NCI-H187 (cell line): ENCODE measurements around the gene ZMAT5.

Source experiments
- DNase-seq, 2 experiments: peaks; one replicate each; lab custom pipeline; 2025; lab: John Stamatoyannopoulos, UW

The ZMAT5 gene

GRCh38 chr22:29729161-29729560 lies 37.6 kb downstream of the ZMAT5 start:
- no peak for DNase-seq

GRCh38 chr22:29727131-29727523 lies 39.7 kb downstream of the ZMAT5 start:
- no peak for DNase-seq

- DNase-seq, result no peak
Observed at GRCh38 chr22:29726512-29727130, 40.2 kb downstream of the ZMAT5 start.

DNA sequence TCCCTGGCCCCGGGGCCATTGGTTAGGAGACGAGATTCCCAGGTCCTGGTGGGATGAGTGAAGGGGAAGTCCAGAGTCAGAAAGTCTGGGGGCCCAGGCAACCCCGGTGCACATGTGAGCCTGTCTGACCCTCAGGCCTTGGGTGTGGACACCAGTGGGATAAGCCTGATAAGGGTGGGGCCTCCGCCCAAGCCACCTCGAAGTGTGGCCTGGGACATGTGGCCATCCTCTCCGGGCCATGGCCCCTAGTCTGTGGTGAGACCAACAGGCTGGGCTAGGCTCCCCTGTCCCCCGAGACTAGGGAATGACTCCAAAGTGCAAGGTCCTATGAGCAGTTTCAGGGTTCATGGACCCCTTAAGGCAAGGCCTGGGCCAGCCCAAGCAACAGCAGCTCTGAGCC lies 40.7 kb downstream of the ZMAT5 start:
- no peak for DNase-seq

GRCh38 chr22:29724843-29725242 lies 42.0 kb downstream of the ZMAT5 start:
- DNase-seq, result no peak

DNA sequence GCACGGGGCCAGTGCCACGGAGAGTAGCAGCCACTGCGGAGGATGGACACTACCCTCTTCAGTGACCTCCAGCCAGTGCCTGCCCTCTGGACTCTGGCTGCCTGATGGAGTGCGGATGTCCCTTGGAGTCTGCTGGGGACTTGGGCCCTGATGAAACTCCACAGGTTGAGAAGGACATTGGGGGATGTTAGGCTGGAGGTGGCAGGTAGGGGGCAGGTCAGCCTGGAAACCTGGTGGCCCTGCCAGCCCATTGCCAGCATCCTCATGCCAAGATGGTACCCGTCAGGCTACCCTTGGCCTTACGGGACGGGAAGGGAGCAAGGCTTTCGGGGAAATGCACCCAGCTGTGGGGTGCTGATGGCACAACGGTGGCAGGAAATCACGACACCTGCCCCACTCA lies 43.0 kb downstream of the ZMAT5 start:
- no peak for DNase-seq

GRCh38 chr22:29722587-29722986 lies 44.2 kb downstream of the ZMAT5 start:
- no peak for DNase-seq

- no peak for DNase-seq
Observed at GRCh38 chr22:29722151-29722550, 44.7 kb downstream of the ZMAT5 start.

GRCh38 chr22:29720811-29721323 lies 45.9 kb downstream of the ZMAT5 start:
- no peak for DNase-seq

DNA sequence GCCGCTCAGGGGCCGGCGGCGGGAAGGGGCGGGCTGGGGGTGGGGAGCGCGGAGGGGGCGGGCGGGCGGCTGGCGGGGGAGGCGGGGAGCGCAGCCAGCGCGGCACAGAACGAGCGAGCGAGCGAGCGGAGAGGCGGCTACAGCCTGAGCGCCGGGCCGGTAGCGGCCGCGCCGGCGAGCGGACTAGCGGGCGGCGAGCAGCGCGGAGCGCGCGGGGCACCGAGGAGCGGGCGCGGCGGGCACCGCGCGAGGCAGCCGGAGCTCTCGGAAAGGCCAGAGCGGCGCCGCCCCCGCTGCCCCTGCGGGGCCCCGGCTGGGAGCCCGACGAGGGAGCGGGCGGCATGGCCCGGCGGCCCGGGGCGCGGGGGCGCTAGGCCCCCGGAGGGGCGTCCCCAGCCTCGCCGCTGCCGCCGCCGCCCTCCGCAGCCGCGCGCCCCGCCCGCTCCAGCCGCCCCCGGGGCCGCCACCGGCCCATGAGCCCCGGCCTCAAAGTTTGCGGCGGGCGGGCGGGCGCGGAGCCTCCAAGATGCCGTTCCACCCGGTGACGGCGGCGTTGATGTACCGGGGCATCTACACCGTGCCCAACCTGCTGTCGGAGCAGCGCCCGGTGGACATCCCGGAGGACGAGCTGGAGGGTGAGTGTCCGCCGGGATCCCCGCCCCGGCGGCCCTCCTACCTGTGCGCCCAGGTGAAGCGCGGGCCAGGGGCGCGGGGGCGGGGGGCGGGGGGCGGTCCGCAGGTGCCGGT lies 46.7 kb downstream of the ZMAT5 start, which contains the start of gene CABP7:
Gene CABP7, plus strand, starts transcription at position 105 of the 747 bp plus-strand sequence. Its CDS starts 422 bp downstream, at position 527.
- no peak for DNase-seq

DNA sequence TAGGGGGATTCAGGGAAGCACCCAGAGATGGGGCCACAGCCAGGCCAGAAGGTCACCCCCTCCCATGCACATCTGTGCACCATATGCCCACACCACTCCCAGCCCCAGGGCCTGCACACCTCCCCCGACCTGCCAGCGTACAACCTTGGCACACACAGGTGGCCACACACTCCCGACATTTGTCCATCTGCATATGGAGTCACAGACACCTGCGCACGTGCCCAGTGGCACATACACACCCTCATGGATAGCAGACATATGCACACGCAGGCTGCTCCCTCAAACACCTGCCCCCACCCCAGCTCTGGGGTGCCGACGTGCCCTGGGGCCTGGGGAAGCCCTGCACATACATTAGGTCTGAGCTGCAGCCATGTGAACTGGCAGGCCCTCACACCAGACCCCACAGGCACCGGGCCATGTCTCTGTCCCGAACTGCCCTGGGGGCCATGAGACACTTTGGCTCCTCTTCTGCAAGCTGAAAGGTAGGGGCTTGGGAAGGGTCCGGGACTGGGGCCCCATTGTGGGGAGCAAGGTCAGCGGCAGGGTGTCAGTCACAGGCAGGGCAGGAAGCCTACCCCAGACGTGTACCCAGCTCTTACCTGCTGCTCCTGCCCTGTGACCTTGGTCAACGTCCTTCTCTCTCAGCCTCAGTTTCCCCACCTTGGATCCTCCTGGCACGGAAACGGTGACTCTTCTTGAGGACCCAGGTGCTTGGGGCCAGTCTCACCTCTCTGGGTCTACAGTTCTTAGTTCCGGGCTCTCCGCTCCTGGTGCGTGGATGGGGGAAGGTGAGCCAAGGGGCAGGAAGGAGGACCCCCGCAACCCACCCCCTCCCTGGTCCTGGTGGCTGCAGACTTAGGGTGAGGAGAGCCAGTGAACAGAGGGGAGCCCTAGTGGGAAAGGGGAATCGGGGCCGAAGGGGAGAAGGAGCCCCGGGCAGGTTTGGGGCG lies 47.6 kb downstream of the ZMAT5 start:
- DNase-seq, result no peak

GRCh38 chr22:29717789-29718188 lies 49.0 kb downstream of the ZMAT5 start:
- no peak for DNase-seq

DNA sequence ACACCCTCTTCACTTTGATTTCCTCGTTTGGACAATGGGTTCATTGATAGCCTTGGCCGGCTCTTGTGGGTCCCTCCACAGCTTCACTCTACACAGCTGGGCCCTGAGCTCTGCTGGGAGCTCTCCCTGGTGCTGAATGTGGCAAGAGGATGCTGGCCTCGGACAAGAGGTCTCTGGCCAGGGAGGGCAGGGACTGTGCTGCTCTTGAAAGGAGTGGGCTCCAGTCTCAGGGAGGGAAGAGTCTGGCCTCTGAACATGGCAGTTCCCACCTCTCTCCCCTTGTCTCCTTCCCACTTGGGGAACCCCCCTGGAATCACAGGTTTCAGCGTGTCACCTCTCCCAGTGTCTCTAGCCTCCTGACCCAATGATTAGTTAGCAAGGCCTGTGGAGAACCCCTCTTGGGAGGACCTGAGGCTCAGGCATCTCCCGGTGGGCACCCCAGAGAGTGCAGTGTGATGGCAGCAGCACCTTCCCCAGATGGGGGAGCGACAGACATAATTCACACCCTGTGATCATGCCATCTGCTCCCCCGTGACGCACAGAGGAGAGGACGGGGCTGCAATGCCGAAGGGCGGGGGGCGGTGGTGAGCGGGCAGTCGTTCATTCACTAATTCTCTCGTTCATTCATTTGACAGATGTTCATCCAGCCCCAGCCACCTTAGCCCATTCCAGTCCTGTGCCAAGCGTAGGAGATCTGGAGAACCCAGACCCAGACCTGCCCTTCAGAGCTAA lies 49.8 kb downstream of the ZMAT5 start:
- DNase-seq, result no peak

DNA sequence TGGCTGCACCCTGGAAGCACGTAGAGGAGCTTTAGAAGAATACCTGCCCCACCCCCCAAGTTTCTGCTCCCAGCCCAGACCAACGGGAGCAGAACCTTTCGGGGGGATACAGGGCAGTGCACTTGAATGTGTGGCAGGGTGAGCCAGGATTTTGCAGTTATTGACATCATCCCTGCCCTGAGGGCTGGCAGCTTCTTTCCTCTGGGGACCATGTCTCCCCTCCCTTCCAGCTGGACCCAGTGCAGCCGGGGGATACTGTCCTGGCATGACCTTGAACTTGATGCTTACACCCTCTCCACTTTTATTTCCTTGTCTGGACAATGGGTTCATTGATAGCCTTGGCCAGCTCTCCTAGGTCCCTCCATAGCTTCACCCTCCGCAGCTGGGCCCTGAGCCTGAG lies 51.1 kb downstream of the ZMAT5 start:
- no peak for DNase-seq

DNA sequence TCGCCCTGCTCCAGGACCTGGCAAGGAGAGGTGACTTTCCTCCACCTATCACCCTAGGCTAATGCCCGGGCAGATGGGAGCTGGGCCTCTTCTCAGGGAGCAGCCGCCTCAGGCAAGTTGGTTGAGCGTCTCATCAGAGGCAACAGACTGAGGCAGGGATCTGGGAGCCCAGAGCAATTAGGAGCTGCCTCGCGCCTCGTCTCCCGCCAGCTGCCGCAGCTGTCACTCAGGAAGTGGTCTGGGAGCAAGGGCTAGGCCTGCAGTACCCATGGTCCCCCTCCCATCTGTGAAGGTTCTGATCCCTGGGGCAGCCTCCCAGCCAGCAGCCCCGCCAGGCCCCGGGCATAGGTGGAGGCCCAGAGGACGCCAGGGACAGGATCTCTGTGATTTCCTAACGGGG lies 51.6 kb downstream of the ZMAT5 start:
- no peak for DNase-seq

- DNase-seq, result no peak
Observed at GRCh38 chr22:29713156-29713727, 53.6 kb downstream of the ZMAT5 start.

GRCh38 chr22:29712119-29712518 lies 54.7 kb downstream of the ZMAT5 start:
- DNase-seq, result no peak

GRCh38 chr22:29710922-29711593 lies 55.7 kb downstream of the ZMAT5 start:
- DNase-seq, result no peak

DNA sequence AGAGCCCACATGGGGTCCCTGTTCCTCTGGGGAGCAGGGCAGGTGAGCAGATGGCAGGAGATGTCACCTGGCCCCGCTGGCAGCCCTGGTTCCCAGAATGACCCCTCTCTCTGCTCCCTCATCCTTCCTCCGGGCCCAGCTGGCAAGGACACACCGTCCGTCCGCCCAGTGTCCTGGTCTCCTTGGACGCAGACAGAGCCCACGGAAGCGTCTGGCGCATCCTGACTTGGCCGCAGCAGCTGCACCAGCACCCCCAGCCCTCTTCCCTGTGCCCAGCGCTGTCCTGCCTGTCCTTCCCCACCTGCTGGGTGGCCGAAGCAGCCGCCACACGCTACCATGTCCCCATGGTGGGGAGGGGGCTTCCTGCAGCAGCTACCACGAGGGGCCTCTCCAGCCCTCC lies 56.6 kb downstream of the ZMAT5 start:
- no peak for DNase-seq

DNA sequence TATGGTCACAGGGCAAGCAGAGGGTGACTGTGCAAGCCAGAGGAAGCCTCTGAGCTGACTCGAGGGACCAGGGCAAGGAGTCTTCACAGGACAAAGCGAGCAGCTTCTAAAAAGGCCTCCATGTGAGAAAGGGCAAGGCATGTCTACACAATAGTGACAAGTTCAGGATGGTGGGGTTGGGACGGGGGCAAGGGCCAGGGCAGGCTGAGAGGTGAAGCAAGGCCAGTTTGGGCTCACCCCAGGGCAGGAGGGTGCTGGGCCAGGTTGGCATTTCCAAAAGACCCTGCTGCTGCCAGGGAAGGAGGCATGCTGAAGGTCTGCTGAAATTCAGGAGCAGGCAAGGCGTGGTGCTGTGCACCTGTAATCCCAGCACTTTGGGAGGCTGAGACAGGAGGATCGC lies 59.3 kb downstream of the ZMAT5 start:
- no peak for DNase-seq

DNA sequence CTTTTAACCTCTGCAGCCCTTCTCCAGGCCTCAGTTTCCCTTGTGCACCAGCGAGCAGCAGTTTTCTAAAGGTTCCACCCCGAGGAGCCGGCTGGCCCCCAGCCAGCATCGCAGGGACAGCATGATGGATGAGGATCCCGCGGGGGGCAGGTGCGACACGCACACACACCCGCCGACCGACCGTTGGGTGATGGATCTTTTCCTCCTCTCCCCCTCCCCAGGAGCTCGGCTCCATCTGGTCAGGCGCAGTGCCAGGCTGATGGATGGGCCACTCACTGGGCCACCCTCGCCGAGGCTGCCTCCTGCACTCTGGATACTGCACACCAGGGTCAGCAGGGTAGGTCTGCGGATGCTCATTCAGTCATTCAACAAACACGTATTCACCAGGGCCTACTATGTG lies 59.8 kb downstream of the ZMAT5 start:
- no peak for DNase-seq
